GM12872 (cell line): ENCODE measurements around the gene SERTAD3.
A peak's percentile ranks its signal among the peaks of the same experiment; 100 is the strongest.

ENCODE experiments used
- TF ChIP-seq, protein P1 (sequence below): IDR thresholded peaks from 3 replicates; pipeline ENCODE4 v1.5.1; 2011; ENCODE audit warnings: low read depth, mild to moderate bottlenecking, low read length, moderate library complexity; ENCODE audit not compliant: insufficient read depth

The SERTAD3 gene

DNA sequence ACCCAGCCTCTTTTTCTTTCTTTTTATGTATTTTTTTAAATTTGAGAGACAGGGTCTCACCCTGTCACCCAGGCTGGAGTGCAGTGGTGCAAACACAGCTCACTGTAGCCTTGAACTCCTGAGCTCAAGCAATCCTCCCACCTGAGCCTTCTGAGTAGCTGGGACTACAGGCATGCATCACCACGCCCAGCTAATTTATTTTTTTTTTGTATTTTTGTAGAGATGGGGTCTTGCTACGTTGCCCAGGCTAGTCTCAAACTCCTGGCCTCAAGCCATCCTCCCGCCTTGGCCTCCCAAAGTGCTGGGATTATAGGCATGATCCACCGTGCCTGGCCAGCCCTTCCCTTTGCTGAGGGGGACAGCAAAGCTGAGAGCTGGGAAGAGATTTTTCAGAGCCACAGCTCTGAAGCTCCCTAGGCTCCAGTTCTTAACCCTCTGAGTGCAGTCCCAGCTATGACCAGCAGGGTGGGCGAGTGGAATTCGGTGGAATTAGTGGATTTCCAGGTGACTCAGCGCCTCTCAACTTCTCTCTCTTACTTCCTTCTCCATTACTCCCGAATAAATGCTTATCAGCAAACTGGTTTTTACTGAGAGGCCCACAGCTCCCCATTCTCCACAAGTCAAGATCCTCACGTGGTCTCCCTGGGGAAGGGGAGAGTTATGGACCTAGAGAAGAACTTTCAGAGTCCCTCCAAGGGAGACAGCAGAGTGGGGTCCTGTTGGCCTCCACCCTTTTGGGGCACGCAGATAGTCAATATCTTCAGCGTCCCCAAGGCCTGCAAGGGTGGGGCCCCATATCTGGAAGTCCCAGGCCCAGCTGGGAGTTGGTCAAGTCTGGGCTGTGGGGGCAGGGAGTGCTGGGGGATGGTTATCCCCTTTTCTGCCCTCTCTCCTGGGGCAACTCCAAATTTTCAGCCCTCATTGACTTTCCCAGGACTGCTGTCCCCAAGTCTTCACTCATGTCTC lies 20.2 kb upstream of the SERTAD3 start:
- TF ChIP-seq, protein P1, sequence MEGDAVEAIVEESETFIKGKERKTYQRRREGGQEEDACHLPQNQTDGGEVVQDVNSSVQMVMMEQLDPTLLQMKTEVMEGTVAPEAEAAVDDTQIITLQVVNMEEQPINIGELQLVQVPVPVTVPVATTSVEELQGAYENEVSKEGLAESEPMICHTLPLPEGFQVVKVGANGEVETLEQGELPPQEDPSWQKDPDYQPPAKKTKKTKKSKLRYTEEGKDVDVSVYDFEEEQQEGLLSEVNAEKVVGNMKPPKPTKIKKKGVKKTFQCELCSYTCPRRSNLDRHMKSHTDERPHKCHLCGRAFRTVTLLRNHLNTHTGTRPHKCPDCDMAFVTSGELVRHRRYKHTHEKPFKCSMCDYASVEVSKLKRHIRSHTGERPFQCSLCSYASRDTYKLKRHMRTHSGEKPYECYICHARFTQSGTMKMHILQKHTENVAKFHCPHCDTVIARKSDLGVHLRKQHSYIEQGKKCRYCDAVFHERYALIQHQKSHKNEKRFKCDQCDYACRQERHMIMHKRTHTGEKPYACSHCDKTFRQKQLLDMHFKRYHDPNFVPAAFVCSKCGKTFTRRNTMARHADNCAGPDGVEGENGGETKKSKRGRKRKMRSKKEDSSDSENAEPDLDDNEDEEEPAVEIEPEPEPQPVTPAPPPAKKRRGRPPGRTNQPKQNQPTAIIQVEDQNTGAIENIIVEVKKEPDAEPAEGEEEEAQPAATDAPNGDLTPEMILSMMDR, result peak; percentile 89

DNA sequence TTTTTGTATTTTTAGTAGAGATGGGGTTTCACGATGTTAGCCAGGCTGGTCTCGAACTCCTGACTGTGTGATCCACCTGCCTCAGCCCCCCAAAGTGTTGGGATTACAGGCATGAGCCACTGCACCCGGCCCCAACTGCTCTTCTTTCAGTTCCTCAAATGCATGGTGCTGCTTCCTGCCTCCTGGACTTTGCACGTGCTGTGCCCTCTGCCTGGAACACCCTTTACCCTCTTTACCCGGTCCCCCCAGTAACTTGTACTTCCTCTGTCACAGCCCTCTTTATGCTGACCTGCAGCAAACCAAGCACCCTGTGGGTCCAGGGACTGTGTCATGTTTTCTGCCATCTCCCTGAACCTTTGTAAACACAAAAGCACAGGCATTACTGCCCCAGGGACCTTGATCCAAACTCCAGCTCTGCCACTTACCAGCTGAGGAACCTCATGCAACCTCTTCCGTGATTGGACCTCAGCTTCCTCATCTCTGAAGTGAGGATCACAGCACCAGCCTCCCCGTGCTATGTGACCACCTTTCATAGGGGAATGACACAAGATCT lies 17.6 kb upstream of the SERTAD3 start:
- TF ChIP-seq, protein P1, result no peak

DNA sequence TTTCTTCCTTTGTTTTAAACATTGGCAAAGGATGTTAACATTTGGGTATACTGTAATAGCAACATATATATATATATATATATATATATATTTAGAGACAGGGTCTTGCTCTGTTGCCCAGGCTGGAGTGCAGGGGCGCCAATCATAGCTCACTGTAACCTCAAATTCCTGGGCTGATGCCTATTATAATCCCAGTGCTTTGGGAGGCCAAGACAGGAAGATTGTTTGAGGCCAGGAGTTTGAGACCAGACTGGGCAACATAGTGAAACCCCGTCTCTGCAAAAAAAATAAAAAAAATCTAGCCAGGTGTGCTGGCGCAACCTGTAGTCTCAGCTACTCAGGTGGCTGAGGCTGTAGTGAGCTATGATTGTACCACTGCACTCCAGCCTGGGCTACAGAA lies 16.1 kb upstream of the SERTAD3 start:
- TF ChIP-seq, protein P1, result no peak

DNA sequence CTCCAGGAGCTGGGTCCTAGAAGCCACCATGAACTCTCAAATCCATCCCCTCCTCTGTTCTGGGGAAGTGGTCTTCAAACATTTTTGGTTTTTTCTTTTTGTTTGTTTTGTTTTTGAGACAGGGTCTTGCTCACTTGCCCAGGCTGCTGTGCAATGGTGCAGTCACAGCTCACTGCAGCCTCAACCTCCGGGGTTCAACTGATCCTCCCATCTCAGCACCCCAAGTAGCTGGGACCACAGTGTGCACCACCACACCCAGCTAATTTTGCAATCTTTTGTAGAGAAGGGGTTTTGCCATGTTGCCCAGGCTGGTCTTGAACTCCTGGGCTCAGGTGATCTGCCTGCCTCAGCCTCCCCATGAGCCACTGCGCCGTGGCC lies 14.5 kb upstream of the SERTAD3 start:
- TF ChIP-seq, protein P1, result no peak

DNA sequence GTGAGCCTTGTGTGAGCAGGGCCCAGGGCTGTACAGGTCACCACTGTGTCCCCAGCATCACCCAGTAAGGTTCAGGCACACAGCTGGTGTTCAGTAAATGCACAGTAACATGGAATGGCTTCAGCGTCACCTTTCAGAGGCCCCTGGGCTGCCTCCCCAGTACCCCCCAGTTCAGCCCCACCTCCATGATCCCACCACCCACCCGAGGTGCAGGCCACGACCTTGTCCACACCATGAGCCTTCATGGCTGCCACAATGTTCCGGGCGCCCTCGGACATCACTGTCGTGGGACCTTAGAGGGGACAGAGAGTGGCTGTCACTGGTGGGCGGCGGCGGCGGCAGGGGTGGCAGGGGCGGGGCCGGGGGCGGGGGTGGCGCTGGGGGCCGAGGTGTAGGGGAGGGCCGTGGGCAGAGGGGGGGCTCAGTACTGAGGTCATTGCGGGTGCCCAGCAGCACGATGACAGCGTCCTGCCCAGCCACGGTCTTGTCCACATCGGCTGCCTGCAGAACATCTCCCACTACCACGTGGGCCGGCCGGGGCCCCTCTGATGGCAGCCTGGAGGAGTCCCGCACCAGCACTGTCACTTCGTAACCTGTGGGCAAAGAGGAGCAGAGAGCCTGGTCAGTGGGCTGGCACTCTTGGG lies 13.9 kb upstream of the SERTAD3 start:
- TF ChIP-seq, protein P1, result no peak

DNA sequence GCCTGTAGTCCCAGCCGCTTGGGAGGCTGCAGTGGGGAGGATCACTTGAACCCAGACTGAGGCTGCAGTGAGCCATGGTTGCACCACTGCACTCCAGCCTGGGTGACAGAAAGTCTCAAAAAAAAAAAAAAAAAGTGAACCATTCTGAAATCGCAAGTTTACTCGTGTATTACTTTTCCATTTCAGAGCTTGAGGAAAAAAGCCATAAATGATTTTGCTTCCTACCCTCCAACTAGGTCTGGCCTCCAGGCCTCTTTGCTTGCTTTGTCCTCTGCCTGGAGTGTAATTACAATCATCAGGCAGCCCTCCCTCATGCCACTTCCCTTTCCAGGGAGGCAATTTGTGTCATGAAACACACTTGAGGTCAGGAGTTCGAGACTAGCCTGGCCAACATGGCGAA lies 12.9 kb upstream of the SERTAD3 start:
- TF ChIP-seq, protein P1, result no peak

DNA sequence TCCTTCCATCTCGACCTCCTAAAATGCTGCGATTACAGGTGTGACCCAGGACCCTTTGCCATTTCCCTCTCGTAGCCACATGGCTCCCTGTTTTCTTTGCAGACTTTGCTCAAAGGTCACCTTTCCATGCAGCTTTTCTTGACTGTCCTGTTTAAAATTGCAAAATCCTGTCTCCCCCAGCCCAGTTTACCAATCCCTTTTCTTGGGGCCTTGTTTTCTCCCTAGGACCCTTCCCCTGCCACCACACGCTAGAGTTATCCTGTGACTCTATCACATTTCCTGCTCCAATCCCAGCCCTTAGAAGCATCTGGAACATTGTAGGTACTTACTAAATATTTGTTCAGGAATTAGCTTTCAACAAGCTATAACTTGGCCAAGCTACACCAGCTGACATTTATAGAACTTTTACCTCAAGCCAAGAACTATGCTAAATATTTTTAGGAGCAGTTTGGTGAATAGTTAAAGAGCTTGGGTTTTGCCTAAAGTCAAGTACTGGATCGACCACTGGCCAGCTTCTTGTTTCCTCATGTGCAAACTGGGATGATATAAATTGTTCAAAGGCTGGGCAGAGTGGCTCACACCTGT lies 9.1 kb upstream of the SERTAD3 start:
- TF ChIP-seq, protein P1, result no peak
